H1 (cell line): ENCODE data around the gene POLA1. TPM values are rescaled to one million over a fixed set of nuclear protein-coding genes. Genes with fewer than 3 reads are reported as not detected.

ENCODE experiments used
- ATF2 ChIP-seq: IDR thresholded peaks from 2 replicates; pipeline ENCODE4 v1.6.1; 2012; ENCODE audit warnings: low read length, inconsistent platforms
- EZH2 ChIP-seq: fragments of 200-600 bp; sonication (generic); IDR thresholded peaks from 2 replicates; pipeline ENCODE4 v1.7.1; 2012; ENCODE audit warnings: low read depth, mild to moderate bottlenecking, moderate library complexity, low read length, inconsistent platforms; ENCODE audit not compliant: severe bottlenecking
- RNF2 ChIP-seq: fragments of 200-900, 300-1000 bp; sonication (generic); IDR thresholded peaks from 2 replicates; pipeline ENCODE4 v1.7.1; 2016; ENCODE audit warnings: borderline replicate concordance, low read depth, mild to moderate bottlenecking, antibody characterized with exemption, low read length; ENCODE audit not compliant: poor library complexity, severe bottlenecking; ENCODE audit errors: missing control alignments
- SIRT6 ChIP-seq: IDR thresholded peaks from one replicate; pipeline ENCODE4 v1.7.1; 2012; ENCODE audit warnings: low read length, inconsistent platforms
- SIX5 ChIP-seq: IDR thresholded peaks from 2 replicates; pipeline ENCODE4 v1.6.1; 2011; ENCODE audit warnings: mild to moderate bottlenecking, low read depth, low read length
- TEAD4 ChIP-seq: IDR thresholded peaks from 2 replicates; pipeline ENCODE4 v1.6.1; 2012; ENCODE audit warnings: low read depth, low read length, inconsistent platforms, mixed read lengths
- USF2 ChIP-seq: IDR thresholded peaks from 2 replicates; pipeline ENCODE4 v1.6.1; 2011; ENCODE audit warnings: low read length, improper control_type of control experiment
- polyA plus RNA-seq, 7 experiments: library from polyadenylated mRNA; depleted of rRNA in 3 of 7; stranded (reverse) in 5 of 7; unstranded in 2 of 7; fragments of >200 nt in 5 of 7; fragments of 200-250 nt in 2 of 7; gene quantifications; 1 replicate in 5 of 7; 2 replicates in 1 of 7; 4 replicates in 1 of 7; pipeline versions ENCODE4 v1.2.1 to v1.2.3, GENCODE V29; 2011 to 2013; ENCODE audit warnings: missing spikeins in 2 of 7, mixed read lengths in 2 of 7
- total RNA-seq: library from RNA; stranded (reverse); fragmentation: NEBNext Ultra II Directional; extraction: Animal tissue kit (Norgen Biotek cat#: 25700); gene quantifications from 2 replicates; pipeline ENCODE4 v1.2.1, GENCODE V29; 2021

Gene POLA1
- total and polyA plus RNA-seq, 2 of the 8 experiments (the other 6 are each of a cell fraction or from before 2014, with no cell fraction given), result 5.6 to 34.9 TPM

- TF ChIP-seq ATF2, result no peak
- no peak for TF ChIP-seq TEAD4
- no peak for TF ChIP-seq EZH2
- TF ChIP-seq RNF2, result no peak
- no peak for TF ChIP-seq USF2
- TF ChIP-seq SIRT6, result no peak
- TF ChIP-seq SIX5, result no peak
These were observed 41.9 kb upstream of the POLA1 start (continued) for GRCh38 chrX:24651783-24652182.
